Measurements from ENCODE around the gene NEK7.
A peak's percentile ranks its signal among the peaks of the same experiment; 100 is the strongest.
"Not testable (repeated sequence)": the region's sequence is repeated elsewhere in the genome, so short reads cannot be mapped to it uniquely, and the experiment has no call there.

NEK7 gene

DNA sequence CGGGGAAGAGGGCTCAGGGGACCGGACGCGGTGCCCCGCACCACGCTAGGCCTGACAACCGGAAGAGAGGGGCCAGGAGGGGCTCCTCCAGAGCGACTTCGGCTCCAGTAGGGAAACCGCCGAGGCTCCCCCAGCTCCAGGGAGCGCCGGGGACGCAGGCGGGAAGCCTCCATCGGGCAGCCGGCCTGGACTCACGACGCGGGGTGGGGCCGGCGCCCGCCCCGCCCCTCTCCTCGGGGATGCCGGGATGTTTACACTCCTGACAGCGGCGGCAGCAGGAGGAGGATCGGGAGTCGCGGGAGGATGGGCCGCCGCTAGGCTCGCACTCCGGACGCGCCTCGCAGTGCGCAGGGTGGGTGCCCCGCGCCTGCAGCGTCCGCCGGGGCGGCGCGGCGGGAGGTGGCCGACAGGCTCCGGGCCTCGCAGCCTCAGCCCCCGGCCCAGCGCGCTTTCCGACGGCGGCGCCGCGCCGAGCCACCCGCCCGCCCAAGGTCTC is at the start of gene NEK7:
Gene NEK7 (plus strand): TSS at position 254 of the 496 bp plus-strand sequence. CDS start 75,583 bp downstream, outside the sequence.
- DNase-seq (ENCODE audit: low spot score): peak; percentile 88

DNA sequence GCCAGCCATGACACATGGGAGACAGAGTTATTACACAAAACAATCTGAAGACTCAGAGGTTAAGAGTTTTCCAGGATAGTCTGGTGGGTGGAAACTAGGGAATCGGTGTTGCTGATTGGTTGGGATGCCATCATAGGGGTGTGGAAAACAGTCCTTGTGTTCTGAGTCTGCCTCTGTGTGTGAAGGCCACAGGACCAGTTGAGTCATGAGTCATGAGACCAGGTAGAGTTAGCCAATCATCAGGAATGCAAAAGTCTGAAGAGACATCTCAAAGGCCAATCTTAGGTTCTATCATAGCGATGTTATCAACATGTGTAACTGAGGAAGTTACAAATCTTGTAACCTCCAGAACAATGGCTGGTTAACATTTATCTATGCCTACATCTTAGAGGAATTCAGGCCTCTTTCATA is 49.7 kb upstream of the NEK7 start:
- no peak for DNase-seq (ENCODE audit: low spot score)

DNA sequence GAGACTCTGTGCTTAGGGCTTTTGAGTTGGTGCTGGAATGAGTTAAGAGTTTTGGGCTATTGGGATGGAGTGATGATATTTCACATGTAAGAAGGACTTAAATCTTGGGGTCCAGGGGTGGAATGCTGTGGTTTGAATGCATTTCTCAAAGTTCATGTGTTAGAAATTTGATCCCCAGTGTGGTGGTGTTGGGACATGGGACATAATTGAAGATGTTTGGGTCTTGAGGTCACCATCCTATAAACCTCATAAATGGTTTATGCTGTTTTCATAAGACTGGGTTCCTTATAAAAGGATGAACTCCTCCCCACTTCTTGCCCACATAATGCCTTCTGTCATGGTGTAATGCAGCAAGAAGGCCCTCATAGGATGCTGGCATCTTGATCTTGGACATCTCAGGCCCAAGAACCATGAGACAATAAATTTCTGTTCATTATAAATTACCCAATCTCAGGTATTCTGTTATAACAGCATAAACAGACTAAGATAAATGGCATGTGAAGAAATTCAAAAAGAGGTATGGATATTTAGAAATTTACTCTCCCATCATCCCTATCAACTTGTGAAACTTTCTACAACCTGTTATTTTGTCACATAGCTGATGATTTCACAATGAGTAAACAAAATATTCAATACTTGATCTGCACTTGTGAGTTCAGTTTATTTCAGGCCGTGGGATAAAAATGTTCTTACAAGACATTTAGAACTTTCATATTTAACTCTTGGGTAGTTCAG is 48.0 kb upstream of the NEK7 start:
- no peak for DNase-seq (ENCODE audit: low spot score)

DNA sequence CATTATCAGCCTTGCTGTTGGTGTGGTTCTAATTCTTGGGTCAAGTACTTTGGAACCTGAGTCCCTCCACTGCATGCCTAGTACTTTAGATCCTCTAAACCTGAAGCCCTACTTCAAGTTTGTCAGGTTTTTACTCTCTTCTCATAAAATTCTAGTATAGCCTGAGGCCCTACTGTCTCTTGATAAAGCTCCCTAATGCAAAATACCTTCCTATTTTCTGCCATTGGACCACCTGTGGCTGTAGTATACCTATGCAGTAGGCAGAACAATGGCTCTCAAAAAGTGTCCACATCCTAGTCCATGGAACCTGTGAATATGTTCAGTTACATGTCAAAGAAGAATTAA is 47.5 kb upstream of the NEK7 start:
- DNase-seq (ENCODE audit: low spot score): no peak

DNA sequence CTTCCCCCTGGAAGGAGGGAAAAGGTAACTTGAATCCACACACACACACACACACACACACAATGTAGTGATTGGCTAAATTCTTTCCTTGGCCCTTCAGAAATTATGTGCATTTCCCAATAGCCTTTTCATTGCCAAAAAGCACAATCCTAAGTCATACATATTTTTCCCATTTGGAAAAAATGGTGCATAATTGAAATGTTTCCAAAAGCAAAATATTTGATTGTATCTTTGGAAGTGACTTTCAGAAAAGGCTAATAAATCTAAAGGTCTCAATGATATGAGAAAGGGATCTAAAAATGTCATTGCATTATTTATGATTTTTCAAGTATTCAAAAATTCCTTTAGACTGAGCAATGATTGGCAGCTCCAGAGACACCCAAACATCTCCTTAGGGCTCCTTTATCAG is 43.5 kb upstream of the NEK7 start:
- no peak for DNase-seq (ENCODE audit: low spot score)

DNA sequence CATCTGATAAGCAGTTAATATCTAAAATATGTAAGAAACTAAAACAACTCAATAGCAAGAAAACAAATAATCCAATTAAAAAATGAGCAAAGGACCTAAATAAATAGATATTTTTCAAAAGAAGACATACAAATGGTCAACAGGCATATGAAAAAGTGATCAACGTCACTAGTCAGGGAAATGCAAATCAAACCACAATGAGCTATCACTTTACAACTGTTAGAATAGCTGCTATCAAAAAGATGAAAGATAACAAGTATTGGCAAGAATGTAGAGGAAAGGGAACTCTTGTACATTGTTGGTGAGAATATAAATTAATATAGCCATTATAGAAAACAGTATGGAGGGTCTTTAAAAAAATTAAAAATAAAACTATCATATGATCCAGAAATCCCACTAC is 40.7 kb upstream of the NEK7 start:
- DNase-seq (ENCODE audit: low spot score): no peak

DNA sequence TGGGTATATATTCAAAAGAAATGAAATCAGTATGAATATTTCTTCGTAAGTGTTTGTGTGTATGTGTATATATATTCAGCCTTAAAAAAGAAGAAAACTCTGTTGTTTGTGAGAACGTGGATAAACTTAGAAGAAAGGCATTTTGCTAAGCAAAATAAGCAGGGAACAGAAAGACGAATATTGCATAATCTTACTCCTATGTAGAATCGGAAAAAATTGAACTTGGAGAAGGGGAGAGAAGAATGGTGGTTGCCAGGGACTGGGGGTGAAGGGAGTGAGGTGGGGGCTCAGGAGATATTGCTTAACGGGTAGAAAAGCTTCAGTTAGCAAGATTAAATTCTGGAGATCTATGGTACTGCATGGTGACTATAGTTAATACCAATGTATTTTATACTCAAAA is 40.3 kb upstream of the NEK7 start:
- DNase-seq (ENCODE audit: low spot score): no peak

DNA sequence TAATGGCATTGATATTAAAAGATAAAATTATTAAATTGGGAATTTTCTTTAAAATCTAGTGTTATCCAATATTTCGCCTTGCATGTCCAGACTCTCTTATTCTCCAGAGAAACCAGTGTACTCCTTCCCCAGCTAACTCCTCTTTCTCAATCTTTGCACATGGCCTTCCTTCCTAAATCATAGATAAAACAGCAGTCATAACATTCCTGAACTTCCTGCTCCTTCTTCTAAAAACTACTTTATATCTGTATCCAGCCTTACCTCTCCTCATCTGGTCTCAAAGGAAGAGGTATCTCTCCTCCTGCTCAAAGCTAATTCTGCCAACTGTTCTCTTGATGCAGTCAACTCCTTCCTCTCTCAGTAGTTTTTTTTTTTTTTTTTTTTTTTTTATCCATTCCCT is 39.5 kb upstream of the NEK7 start:
- DNase-seq (ENCODE audit: low spot score): no peak

DNA sequence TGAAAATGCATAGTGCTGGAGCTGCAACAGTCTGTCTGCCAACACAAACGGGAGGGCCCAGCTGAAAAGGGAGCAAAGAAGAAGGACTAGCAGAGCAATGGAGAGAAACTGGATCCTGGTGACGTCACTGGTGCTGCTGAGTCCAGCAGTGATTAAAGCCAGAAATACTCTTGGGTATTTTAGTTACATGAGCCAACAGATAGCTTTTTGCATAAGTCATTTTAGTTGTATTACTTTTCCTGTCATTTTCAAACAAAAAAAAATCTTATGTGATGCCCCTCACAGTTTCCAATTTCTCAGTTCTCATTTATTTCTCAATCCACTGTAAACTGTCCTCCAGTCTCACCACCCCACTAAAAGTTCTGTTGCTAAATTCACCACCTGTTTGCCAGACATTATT is 38.7 kb upstream of the NEK7 start:
- peak; percentile 50 for DNase-seq (ENCODE audit: low spot score)

DNA sequence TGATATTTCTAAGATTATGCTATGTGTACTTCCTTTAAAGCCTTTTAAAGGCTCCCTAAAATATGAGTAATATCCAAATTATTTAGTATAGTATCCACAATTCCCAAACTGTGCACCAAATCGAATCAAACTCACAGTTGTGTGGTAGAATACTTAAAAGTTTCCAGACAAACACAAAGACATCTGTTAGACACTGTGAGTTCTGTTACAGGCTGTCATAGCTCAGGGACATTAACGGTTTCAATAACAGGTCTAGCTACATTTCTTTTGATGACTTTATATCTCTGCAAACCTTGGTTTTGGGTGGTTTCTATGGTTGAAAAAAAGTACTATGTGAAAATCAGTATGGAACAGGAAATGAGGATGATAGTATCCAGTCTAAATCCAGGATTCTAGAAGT is 36.9 kb upstream of the NEK7 start:
- DNase-seq (ENCODE audit: low spot score): no peak

DNA sequence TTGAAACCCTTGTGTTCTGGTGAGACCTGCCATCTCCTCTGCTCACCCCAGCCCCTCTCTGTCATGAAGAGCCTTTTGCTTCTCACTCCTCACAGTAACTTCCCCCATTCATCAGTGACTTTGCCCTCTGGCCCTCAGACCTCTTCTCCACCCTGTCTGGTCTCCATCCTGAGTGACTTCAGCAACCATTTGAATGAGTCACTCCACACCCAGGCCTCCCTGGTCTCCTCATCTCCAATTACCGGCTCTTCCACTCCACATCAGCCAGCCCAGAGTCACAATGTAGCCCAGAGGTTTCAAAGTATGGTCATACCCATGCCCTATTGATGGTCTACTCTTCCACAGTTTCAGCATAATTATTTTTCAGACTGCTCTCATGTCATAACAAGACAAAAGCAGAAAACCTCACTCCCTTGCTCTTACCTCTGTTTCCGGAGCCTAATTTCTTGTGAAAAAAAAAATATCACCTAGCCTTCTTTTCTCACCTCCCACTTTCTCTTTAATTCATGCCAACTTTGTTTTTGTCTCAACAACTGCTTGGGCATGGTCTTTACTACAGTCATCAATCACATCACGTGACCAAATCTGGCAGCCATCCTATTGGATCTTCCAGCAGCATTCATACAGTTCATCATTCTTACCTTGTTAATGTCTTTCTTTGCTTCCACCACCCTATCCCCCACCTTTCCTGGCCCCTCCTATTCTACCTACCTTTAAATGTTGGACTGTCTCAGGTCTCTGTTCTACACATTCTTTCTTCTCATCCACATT is 35.6 kb upstream of the NEK7 start:
- DNase-seq (ENCODE audit: low spot score): peak; percentile 32

DNA sequence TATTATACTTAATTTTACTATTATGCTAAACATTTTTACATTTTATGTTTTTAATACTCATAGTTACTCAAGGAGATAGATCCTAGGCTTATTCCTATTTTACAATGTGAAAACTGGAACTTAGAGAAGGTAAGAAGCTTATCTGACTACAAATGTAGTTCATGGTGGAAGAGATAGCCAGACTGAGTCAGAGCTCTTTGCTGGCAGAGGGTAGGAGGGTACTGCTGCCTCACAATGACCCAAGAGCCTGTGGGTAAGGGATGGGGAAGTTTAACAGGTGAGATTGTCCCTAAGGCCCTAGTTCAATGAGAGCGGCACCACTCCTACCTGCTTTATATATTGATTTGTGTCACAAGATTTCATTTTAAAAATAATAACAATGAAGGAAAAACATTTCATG is 34.1 kb upstream of the NEK7 start:
- no peak for DNase-seq (ENCODE audit: low spot score)

DNA sequence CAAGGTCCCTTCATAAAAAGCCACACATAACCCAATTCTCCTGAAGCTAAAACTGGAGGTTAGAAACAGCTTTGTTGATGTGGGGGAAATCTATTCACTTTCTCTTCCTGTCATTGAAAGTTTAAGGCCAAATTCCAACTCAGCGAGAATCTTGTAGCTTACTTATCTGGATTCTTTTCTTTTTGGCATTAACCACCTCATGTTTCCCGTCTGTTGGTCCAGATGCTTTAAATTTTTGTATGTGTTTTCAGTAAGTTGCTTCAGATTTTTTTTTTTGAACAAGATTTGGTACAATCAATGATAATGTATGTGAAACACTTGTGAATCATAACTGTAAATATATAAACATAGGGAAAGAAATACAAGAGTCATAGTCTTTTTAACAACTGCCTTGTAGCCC is 33.7 kb upstream of the NEK7 start:
- DNase-seq (ENCODE audit: low spot score): no peak

DNA sequence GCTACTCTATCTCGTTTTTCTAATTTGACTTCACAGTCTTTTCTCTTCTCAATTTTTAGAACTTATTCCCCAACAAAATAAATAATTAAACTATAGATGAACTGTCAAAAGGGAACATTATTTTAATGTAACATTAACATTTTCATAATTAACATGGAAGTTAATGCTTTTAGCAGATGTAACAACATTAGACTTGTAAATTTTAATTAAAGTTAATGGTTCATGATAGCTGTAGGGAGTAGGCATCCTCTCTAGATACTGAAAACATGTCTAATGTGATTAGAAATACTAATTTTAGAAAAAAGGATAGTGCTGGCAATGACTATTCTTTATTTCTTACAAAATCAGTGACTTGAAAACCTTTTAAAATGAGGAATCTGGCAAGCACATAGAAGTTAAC is 32.1 kb upstream of the NEK7 start:
- no peak for DNase-seq (ENCODE audit: low spot score)

DNA sequence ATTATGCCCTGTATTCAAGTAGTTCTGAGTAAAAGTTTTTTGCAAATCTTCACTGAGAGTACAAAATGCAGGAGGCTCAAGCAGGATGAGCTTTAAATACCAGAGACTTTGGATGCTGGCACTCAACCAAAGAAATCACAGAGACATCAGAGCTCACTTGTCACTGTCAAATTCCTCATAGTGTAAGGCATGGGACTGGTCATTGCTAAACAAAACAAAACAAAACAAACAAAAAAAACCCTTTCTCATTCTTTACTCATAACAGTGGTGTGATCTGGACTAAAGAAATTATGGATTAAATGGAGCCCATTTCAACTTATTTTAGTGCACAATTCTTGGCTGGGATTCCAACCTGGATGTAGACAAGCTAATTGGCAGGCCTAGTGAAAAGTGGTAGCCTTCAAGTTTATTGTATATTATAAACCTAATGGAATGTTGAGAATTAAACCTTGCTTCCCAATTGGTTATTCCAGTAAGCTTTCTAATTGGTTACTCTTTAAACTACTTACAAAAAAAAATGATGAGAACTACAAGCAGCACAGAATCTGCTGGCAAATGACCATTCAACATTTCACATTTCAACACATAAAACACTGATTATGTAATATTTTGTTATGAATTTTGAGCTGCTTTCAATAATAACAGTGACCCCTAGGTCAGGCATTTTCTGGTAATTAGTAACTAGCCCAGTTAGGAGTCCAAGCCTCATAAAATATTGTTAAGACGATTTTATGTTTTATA is 30.6 kb upstream of the NEK7 start:
- peak; percentile 51 for DNase-seq (ENCODE audit: low spot score)

DNA sequence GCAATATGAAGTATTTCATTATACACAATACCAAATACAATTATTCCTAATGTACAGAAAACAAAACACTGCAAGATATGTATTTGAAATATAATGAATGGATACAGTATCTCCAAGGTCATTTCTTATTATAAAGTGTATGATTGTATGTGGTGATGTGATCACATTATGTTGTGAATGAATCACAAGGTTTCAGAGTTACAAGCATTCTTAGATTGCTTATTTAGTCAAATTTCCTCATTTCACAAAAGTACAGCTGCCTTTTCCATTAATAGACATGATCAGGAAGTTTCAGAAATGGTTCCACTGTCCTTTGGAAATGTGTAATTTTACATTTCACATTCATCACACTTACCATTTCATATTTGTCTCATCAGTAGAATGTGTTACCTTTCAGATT is 28.3 kb upstream of the NEK7 start:
- no peak for DNase-seq (ENCODE audit: low spot score)

DNA sequence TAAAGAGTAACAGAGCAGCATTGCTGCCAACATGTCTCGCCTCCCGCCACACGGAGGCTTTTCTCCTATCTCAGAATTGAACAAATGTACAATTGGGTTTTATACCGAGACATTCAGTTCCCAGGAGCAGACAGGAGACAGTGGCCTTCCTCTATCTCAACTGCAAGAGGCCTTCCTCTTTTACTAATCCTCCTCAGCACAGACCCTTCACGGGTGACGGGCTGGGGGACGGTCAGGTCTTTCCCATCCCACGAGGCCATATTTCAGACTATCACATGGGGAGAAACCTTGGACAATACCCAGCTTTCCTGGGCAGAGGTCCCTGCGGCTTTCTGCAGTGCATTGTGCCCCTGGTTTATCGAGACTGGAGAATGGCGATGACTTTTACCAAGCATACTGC is 26.7 kb upstream of the NEK7 start:
- DNase-seq (ENCODE audit: low spot score): not testable (repeated sequence)

DNA sequence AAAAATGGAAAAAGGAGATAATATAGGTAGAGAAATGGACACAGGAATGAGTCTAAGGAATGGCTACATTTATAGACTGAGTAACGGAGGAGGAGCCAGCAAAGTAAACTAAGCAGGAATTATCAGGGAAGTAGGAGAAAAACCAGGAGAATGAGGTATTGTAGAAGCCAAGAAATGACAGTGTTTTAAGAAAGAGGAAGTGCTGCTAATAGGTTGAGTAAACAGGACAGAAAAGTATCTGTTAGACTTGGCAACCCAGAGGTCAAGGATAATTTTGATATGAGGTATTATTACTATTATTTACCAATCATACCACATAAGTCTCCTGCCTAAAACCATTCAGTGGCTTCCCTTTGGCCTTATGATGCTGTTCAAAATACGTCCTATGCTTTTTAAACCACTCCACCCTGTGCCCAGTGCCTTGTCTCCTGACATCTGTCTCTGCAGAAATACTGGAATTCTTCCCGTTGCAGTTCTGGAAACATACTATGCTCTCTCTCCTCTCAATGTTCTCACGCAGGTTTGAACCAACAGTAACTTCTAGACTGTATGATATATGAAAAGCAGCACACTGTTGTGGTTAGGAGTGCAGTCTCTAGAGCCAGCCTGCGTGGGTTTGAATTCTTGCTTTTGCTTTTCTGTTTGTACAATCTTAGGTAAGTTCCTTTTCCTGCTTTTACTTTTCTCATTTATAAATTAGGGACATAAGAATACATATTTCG is 24.6 kb upstream of the NEK7 start:
- DNase-seq (ENCODE audit: low spot score): no peak

DNA sequence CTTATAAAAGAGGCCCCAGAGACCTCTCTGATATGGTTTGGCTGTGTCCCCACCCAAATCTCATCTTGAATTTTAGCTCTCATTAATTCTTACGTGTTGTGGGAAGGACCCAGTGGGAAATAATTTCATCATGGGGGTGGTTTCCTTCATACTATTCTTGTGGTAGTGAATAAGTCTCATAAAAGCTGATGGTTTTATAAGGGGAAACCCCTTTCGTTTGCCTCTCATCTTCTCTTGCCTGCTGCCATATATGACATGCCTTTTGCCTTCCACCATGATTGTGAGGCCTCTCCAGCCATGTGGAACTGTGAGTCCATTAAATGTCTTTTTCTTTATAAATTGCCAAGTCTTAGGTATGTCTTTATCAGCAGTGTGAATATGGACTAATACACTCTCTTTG is 22.5 kb upstream of the NEK7 start:
- no peak for DNase-seq (ENCODE audit: low spot score)

DNA sequence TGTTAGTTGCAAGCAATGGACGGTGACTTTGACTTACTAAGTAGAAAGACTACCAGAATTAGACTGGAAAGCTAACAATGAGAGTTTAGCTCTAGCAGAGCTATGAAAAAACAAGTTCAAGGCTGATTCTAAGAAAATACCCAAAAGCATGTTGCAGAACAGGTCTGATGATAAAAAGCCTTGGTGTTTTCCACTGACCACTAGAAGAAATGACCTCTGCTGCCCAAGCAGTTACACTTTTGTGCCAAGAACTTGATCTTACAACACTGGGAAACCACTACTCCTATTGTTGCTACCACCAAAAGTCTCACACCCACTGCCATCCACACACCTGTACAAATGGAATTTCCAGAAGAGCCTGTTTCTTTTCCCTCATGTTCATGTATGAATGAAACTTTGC is 21.4 kb upstream of the NEK7 start:
- DNase-seq (ENCODE audit: low spot score): no peak

DNA sequence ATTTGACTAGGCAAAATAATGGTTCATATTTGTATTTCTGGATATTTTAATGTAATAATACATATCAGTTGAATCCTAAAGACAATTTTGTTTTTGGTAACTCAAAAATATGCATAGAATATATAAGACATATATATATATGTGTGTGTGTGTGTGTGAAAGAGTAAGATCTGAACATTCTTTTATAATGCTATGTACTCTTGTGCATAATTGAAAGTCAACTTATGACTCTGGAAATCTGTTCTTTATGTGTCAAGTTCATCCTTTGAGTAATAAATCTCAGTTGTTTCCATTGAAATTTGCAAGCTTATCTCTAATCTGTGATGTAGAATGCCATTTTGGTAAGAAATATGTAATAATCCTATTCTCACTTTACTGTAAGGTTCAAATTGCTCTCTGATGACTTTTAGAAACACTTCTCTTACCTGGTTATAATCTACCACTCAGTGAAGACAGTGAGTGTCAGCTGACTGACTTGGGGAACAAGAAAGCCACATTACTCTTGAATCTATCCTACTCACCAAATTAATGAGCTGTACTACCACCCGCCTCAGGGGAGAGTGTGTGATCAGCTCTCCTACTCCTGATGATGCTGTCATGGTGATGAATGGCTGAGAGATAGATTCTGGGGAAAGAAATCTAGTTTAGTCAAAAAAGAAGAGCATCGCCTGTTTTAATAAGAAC is 15.0 kb upstream of the NEK7 start:
- no peak for DNase-seq (ENCODE audit: low spot score)

DNA sequence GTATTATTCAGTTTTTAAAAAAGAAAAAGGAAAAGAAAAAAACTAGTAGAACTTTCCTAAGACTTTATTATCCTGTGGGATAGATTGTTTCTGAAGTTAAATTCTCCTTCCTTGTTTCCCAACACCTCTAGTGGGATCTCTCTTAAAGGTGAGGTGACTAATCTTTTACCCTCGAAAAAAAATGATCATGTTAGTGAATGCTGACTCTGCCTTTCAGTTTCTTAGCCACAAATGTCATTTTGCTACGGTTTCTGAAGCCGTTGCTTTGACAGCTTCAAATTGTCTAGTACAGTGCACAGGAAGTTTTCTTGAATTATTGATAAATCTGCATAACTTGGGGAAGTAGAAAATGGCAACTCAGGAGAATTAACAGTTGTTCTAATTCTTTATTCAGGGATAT is 13.0 kb upstream of the NEK7 start:
- no peak for DNase-seq (ENCODE audit: low spot score)
